CD4-positive, alpha-beta T cell treated with Interleukin-1 beta for 1 hour (primary cell): ENCODE results near the gene TSPEAR.

Source experiments
- DNase-seq, 2 donors: peaks; one replicate each; pipeline ENCODE4 v3.0.0-alpha.2; 2020 to 2022

TSPEAR gene

GRCh38 chr21:44478124-44478800 lies 233.1 kb downstream of the TSPEAR start:
- no peak for DNase-seq

GRCh38 chr21:44477712-44478111 lies 233.7 kb downstream of the TSPEAR start:
- no peak for DNase-seq

- DNase-seq, result no peak
Measured at GRCh38 chr21:44477131-44477530, 234.2 kb downstream of the TSPEAR start.

- DNase-seq, result no peak
Measured at GRCh38 chr21:44475266-44475845, 236.0 kb downstream of the TSPEAR start.

GRCh38 chr21:44473915-44474555 lies 237.3 kb downstream of the TSPEAR start:
- DNase-seq, result no peak

- no peak for DNase-seq
Measured at GRCh38 chr21:44471996-44472395, 239.4 kb downstream of the TSPEAR start.

- no peak for DNase-seq
Measured at GRCh38 chr21:44471341-44471740, 240.0 kb downstream of the TSPEAR start.

- no peak for DNase-seq
Measured at GRCh38 chr21:44467859-44468195, 243.5 kb downstream of the TSPEAR start.

GRCh38 chr21:44466996-44467858 lies 244.1 kb downstream of the TSPEAR start:
- DNase-seq, result no peak

- no peak for DNase-seq
Measured at GRCh38 chr21:44466351-44466954, 244.9 kb downstream of the TSPEAR start.

GRCh38 chr21:44464351-44464750 lies 247.0 kb downstream of the TSPEAR start:
- DNase-seq, result no peak

- no peak for DNase-seq
Measured at GRCh38 chr21:44463724-44464123, 247.6 kb downstream of the TSPEAR start.

- no peak for DNase-seq
Measured at GRCh38 chr21:44462834-44463200, 248.6 kb downstream of the TSPEAR start.

- no peak for DNase-seq
Measured at GRCh38 chr21:44462086-44462833, 249.1 kb downstream of the TSPEAR start.

GRCh38 chr21:44461464-44462001 lies 249.8 kb downstream of the TSPEAR start:
- no peak for DNase-seq

GRCh38 chr21:44461005-44461404 lies 250.4 kb downstream of the TSPEAR start:
- DNase-seq, result no peak

- no peak for DNase-seq
Measured at GRCh38 chr21:44460441-44460755, 251.0 kb downstream of the TSPEAR start.

- DNase-seq, result no peak
Measured at GRCh38 chr21:44459712-44460440, 251.5 kb downstream of the TSPEAR start.

- no peak for DNase-seq
Measured at GRCh38 chr21:44458971-44459711, 252.2 kb downstream of the TSPEAR start.

GRCh38 chr21:44456915-44457736 lies 254.2 kb downstream of the TSPEAR start:
- DNase-seq, result no peak
